ENCODE data around the gene MOCS3. TPM values are rescaled to one million over a fixed set of nuclear protein-coding genes. Genes with fewer than 3 reads are reported as not detected.

Gene MOCS3
- total and polyA plus RNA-seq, 2 of the 13 experiments (the other 11 are each of a cell fraction or from before 2014, with no cell fraction given), result 3.7 to 8.4 TPM

DNA sequence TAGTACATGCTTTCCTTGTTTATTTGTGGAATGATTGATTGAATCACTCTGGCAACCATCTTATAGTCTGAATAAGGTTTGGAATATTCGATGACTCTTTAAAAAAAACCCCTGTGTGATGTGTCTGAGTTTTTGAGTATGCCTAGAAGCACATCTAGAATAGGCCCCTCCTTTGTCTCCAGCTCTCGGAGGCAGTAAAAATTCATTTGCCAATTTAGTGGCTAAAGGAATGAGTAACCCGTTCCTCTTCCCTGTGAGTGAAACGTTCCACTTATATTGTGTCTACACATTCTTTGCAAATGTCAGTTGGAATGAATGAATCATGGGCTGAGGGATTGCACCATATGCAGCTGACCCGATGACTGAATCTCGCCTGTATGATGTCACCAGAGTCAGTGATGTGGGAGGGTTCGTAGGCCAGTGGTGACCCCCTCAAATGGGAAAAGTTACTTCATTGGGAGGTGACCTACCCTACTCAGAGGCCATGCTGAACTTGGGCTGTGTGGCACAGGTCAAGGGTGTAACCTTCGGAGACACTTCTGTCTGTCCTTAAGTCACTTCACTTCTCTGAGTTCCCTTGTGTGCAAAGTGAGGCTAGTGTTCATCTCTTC is 21.6 kb downstream of the MOCS3 start (continued):
- TF ChIP-seq, protein P1, sequence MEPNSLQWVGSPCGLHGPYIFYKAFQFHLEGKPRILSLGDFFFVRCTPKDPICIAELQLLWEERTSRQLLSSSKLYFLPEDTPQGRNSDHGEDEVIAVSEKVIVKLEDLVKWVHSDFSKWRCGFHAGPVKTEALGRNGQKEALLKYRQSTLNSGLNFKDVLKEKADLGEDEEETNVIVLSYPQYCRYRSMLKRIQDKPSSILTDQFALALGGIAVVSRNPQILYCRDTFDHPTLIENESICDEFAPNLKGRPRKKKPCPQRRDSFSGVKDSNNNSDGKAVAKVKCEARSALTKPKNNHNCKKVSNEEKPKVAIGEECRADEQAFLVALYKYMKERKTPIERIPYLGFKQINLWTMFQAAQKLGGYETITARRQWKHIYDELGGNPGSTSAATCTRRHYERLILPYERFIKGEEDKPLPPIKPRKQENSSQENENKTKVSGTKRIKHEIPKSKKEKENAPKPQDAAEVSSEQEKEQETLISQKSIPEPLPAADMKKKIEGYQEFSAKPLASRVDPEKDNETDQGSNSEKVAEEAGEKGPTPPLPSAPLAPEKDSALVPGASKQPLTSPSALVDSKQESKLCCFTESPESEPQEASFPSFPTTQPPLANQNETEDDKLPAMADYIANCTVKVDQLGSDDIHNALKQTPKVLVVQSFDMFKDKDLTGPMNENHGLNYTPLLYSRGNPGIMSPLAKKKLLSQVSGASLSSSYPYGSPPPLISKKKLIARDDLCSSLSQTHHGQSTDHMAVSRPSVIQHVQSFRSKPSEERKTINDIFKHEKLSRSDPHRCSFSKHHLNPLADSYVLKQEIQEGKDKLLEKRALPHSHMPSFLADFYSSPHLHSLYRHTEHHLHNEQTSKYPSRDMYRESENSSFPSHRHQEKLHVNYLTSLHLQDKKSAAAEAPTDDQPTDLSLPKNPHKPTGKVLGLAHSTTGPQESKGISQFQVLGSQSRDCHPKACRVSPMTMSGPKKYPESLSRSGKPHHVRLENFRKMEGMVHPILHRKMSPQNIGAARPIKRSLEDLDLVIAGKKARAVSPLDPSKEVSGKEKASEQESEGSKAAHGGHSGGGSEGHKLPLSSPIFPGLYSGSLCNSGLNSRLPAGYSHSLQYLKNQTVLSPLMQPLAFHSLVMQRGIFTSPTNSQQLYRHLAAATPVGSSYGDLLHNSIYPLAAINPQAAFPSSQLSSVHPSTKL (CRISPR knock-in tag; IDR thresholded peaks at IDR 0.05), result 0 out of 2 replicates have a peak, but pooled peaks have one; percentile 12

DNA sequence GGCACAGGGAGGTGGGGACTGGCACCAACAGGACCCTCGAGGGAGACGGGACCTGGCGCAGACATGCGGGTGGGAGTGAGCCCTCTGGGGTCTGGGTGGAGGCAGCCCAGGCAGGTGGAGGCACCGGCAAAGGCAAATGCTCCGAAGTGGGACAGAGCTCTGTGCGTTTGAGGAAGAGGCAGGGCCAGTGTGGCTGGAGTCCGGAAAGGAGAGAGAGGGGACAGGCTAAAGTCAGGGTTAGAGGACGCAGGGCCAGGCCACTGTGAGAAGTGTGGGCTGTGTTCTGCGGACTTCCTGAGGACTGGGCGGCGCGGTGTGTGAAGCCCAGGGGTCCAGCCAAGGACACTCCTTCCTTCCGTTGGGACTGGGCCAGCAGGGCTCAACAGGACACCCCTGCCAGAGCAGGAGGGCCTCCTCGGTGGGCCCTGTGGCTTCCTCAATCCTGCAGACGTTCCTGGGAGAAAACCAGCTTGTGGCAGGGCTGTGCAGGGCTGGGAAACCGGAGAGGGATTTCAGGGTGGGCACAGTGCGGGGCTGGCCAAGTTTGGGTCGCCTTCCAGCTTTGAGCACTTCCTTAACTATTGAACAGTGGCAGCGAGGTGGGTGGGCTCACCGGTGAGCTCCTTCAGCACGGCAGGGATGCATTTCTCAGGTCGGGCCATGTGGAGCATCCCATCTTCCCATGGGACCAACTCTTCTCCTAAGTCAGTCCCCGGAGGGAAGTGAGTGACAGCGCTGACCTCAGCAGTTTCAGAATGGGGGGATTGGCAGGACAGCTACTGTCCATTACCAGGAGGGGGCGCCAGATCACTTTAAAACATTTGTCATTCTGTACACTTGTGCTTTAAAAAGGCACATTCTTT is 22.5 kb downstream of the MOCS3 start:
- no peak overlapping the region for H2AFZ ChIP-seq (ENCODE audit: low read length)
- BruUV-seq (replicated peaks), result no TSS peak
- intact Hi-C loops (cut with micrococcal nuclease; ENCODE audit: unreplicated experiment) (loop anchor here (5.0 to 10.0 kb wide), 4 partner anchors 189 to 644 kb away; partner anchors contain the start of gene NFATC2), in situ Hi-C loops (cut with HindIII; ENCODE audit: extremely low pct_ligation_motif_present, low pct_unique_long_range_greater_than_20kb) (loop anchor here (25.0 kb wide), 2 partner anchors 606 to 1106 kb away; no protein-coding TSS in a partner anchor)
- no peak overlapping the region for H3K9ac ChIP-seq (ENCODE audit: insufficient read depth, low read depth, low read length)
- no peaks in the 10 kb centered on the region for H4K20me1 ChIP-seq (ENCODE audit: insufficient read depth, low read length)
- H3K4me3 ChIP-seq (replicated peaks in 1 of 3; ENCODE audit: insufficient read depth in 1 of 3, low read depth in 2 of 3, low read length in 3 of 3), result peak overlapping the region in 1 of 3 experiments; percentile 9; a peak in 1 of 6 replicates
- no peaks in the 10 kb centered on the region for H3K36me3 ChIP-seq (replicated peaks in 1 of 2; ENCODE audit: control insufficient read depth in 1 of 2, insufficient read depth in 2 of 2, low read length in 2 of 2)
- DNase-seq (ENCODE audit: low spot score), result peak; percentile 79
- peaks cover 9 to 44% of the 10 kb centered on the region in 2 experiments; a peak in 4 of 5 replicates for H3K27me3 ChIP-seq (ENCODE audit: control insufficient read depth in 1 of 2, insufficient read depth in 2 of 2, low read length in 2 of 2)
- peak; percentile 63 for ATAC-seq
- H3K4me2 ChIP-seq (ENCODE audit: low read depth, low read length), result peak overlapping the region; percentile 33
- WGBS (ENCODE audit: low lambda C conversion rate), result 33% methylated on average over 26 of the region's 26 CpGs
- no peak overlapping the region for H3K27ac ChIP-seq (ENCODE audit: extremely low read length, insufficient read depth, low read length)
- ChIA-PET CTCF (ENCODE audit: low intra/inter-chr PET ratio, low total read pairs) (interaction anchor here (1.2 to 3.3 kb wide), 3 partner anchors 186 to 346 kb away, joined by 5 to 18 read pairs (median 12); partner anchors contain the start of gene BCAS4), POLR2A (interaction anchor here (0.9 kb wide), 1 partner anchor 23 kb away, joined by 3 read pairs; the partner anchor contains the start of gene DPM1)
- no peaks in the 10 kb centered on the region for H3K79me2 ChIP-seq (ENCODE audit: insufficient read depth, low read length)
- no peaks in the 10 kb centered on the region for H3K9me3 ChIP-seq (ENCODE audit: low read length)
- peaks cover 41% of the 10 kb centered on the region for H3K4me1 ChIP-seq (ENCODE audit: insufficient read depth, low read length)
- peak; percentile 88 for FAIRE-seq
- TF ChIP-seq MTF2 (CRISPR knock-in tag; IDR thresholded peaks at IDR 0.05; ENCODE audit: borderline replicate concordance) (peak; percentile 92; the same call in 1 of the 2 replicates), TBX3 (IDR thresholded peaks at IDR 0.05; ENCODE audit: borderline replicate concordance) (no peak), DMAP1 (CRISPR knock-in tag; IDR thresholded peaks at IDR 0.05) (no peak), RFX5 (IDR thresholded peaks at IDR 0.05; ENCODE audit: low read depth, low read length) (peak; percentile 87), ZNF616 (CRISPR knock-in tag; IDR thresholded peaks at IDR 0.05; ENCODE audit: low read depth) (no peak), ZFP36L1 (CRISPR knock-in tag; IDR thresholded peaks at IDR 0.05) (no peak), ZNF232 (CRISPR knock-in tag; IDR thresholded peaks at IDR 0.05; ENCODE audit: borderline replicate concordance) (no peak), SP4 (CRISPR knock-in tag; IDR thresholded peaks at IDR 0.05) (no peak), AKNA (CRISPR knock-in tag; IDR thresholded peaks at IDR 0.05; ENCODE audit: borderline replicate concordance) (no peak)
- TF ChIP-seq, protein P2, sequence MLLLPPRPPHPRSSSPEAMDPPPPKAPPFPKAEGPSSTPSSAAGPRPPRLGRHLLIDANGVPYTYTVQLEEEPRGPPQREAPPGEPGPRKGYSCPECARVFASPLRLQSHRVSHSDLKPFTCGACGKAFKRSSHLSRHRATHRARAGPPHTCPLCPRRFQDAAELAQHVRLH (CRISPR knock-in tag; IDR thresholded peaks at IDR 0.05; ENCODE audit: borderline replicate concordance, low read depth), result no peak

Measured in HepG2 (cell line).